Heart left ventricle (tissue), 16 donors: ENCODE data around the gene NIM1K. TPM values are rescaled to one million over a fixed set of nuclear protein-coding genes. Genes with fewer than 3 reads are reported as not detected.
A peak's percentile ranks its signal among the peaks of the same experiment; 100 is the strongest.
"Not testable (repeated sequence)": the region's sequence is repeated elsewhere in the genome, so short reads cannot be mapped to it uniquely, and the experiment has no call there.

ENCODE experiments used
- ATAC-seq, 4 donors: fragments of 200-7000 bp; cut with Tn5 transposase; one replicate each; pipeline ENCODE4 v1.9.1; 2020 to 2022; ENCODE audit warnings: moderate library complexity in 4 of 4, mild to moderate bottlenecking in 3 of 4, moderate number of reproducible peaks in 1 of 4
- DNase-seq, 5 donors: peaks; one replicate each; pipeline ENCODE4 v3.0.0-alpha.2; 2020
- H3K27ac ChIP-seq, 12 donors: fragments of 200-600 bp; sonication (generic) in 4 of 12; one replicate each; pipeline versions ENCODE4 v1.5.0 to v1.8.0; 2016 to 2022; ENCODE audit warnings: mild to moderate bottlenecking in 2 of 12
- H3K27me3 ChIP-seq, 9 donors: fragments of 200-600 bp; sonication (generic) in 2 of 9; one replicate each; pipeline versions ENCODE4 v1.5.1 to v1.8.0; 2016 to 2022; ENCODE audit warnings: mild to moderate bottlenecking in 3 of 9
- H3K36me3 ChIP-seq, 9 donors: fragments of 200-600 bp; sonication (generic) in 2 of 9; one replicate each; pipeline versions ENCODE4 v1.5.0 to v1.8.0; 2018 to 2022; ENCODE audit warnings: mild to moderate bottlenecking in 2 of 9
- H3K4me1 ChIP-seq, 12 donors: fragments of 200-600 bp; sonication (generic) in 4 of 12; one replicate each; pipeline versions ENCODE4 v1.5.0 to v1.8.0; 2016 to 2022; ENCODE audit warnings: mild to moderate bottlenecking in 3 of 12
- H3K4me3 ChIP-seq, 12 donors: fragments of 200-600 bp; sonication (generic) in 4 of 12; one replicate each; pipeline versions ENCODE4 v1.5.0 to v1.8.0; 2017 to 2022; ENCODE audit warnings: mild to moderate bottlenecking in 9 of 12, moderate library complexity in 4 of 12
- H3K9me3 ChIP-seq, 12 donors: fragments of 200-600 bp; sonication (generic) in 4 of 12; one replicate each; pipeline versions ENCODE4 v1.5.0 to v1.8.0; 2016 to 2022; ENCODE audit warnings: mild to moderate bottlenecking in 1 of 12
- POLR2A ChIP-seq, 2 donors: fragments of 450-650 bp; IDR thresholded peaks; one replicate each; pipeline ENCODE4 v1.6.1; 2017; ENCODE audit warnings: antibody characterized with exemption in 2 of 2, mild to moderate bottlenecking in 2 of 2, moderate library complexity in 2 of 2
- WGBS, 4 donors: extraction: QIAGEN DNeasy Blood & Tissue Kit in 2 of 4; methylation state at CpG; one replicate each; pipeline versions ENCODE4 v1.1.5 to v1.1.7; 2013 to 2018; 5-methylcytosine and 5-hydroxymethylcytosine counted together
- intact Hi-C, 10 donors: fragments of 100-400 bp; cut with DNase I; formaldehyde crosslinking; loops; one replicate each; pipeline versions ENCODE4 v1.11.1 to v1.14.2; 2022
- polyA plus RNA-seq, 2 donors: library from polyadenylated mRNA; stranded (reverse); fragments of 200-250 nt; gene quantifications; one replicate each; pipeline ENCODE4 v1.2.3, GENCODE V29; 2013
- total RNA-seq, 9 donors: library from RNA; depleted of rRNA in 2 of 9; stranded (reverse); fragments of >200 nt in 2 of 9; fragmentation: NEBNext Ultra II Directional in 3 of 9; extraction: Animal tissue kit (Norgen Biotek cat#: 25700) in 3 of 9; gene quantifications; one replicate each; pipeline versions ENCODE4 v1.1.0 to v1.2.4, GENCODE V29; 2016 to 2023
- TF ChIP-seq, protein P1 (sequence below), 12 donors: fragments of 200-600 bp; sonication (generic) in 4 of 12; IDR thresholded peaks; one replicate each; pipeline versions ENCODE4 v1.5.0 to v1.8.0; 2018 to 2022; ENCODE audit warnings: antibody characterized with exemption in 12 of 12, mild to moderate bottlenecking in 5 of 12
- donor health status: ischemic (EF 13 %, LVEDD 7.1; RV severe dilation, severe dysfunction).
- donor health status: healthy with polysubstance abuse.
- donor health status: DM: no; HTN: yes; CAD: no.
- donor health status: DM: no; HTN: no; CAD: no.
- donor health status: ischemic (EF 25% LVEDD 6.9; RV normal size, moderate dysfunction).
- donor health status: ischemic (EF 25% LVEDD 5.7; RV mildly dilated, moderate dysfunction).
- donor health status: healthy.
- donor health status: DM: yes; HTN: yes; CAD: no.
- donor health status: ischemic (EF 35%, LVEDD 5.7; RV mildly dilated, moderate dysfunction).
- donor health status: nonischemic (EF 11% LVEDD 7.7; RV severe dilation, severe dysfunction).
- donor health status: DM: yes; HTN: yes; CAD: no.
- donor health status: PGD.
- donor health status: ischemic (EF 29% LVEDD 5.4; RV normal size, mild dysfunction).
- donor health status: nonischemic (EF 23%, LVEDD 6.1; RV moderate dilation, normal function).

NIM1K gene
- total and polyA plus RNA-seq, 11 donors = 0.11 to 1.4 (median 0.44) TPM; not detected in 2

DNA sequence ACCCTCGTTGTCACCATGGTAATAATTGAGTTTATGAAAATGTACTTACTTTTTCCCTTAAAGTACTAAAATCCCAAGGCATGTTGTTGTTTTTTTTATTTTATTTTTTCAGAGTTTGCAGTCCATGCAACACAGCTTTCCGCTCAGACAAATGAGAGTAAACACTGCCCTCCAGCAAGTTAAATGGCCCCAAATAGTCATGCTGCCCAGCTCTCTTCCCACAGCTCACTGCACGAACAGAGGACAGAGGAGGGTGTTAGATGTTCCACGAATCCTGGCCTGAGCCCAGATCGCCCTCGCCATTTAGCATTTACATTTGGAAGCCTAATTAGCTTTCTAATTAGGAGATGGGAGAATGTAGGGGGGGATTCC lies 1.9 kb downstream of the NIM1K start:
- Histone ChIP-seq H3K27me3 (peaks cover 0 to 19% (median 0%) of the 10 kb centered on the region in 9 donors), H3K36me3 (no peaks in the 10 kb centered on the region), H3K27ac (no peak overlapping the region), H3K4me3 (peak overlapping the region in 7 of 12 donors; percentile 58 to 71 (median 63)), H3K4me1 (peaks cover 0 to 30% (median 17%) of the 10 kb centered on the region in 12 donors), H3K9me3 (no peaks in the 10 kb centered on the region)
- intact Hi-C loops = loop anchor here in 1 of 10 donors (5.0 kb wide), 1 partner anchor 72 kb away; the partner anchor contains the start of gene ZNF131
- no peak for ATAC-seq
- WGBS, 4 donors = 30 to 41% (median 33%) methylated on average over 6 of the region's 6 CpGs
- TF ChIP-seq POLR2A (IDR thresholded peaks at IDR 0.05) = no peak
- TF ChIP-seq, protein P1, sequence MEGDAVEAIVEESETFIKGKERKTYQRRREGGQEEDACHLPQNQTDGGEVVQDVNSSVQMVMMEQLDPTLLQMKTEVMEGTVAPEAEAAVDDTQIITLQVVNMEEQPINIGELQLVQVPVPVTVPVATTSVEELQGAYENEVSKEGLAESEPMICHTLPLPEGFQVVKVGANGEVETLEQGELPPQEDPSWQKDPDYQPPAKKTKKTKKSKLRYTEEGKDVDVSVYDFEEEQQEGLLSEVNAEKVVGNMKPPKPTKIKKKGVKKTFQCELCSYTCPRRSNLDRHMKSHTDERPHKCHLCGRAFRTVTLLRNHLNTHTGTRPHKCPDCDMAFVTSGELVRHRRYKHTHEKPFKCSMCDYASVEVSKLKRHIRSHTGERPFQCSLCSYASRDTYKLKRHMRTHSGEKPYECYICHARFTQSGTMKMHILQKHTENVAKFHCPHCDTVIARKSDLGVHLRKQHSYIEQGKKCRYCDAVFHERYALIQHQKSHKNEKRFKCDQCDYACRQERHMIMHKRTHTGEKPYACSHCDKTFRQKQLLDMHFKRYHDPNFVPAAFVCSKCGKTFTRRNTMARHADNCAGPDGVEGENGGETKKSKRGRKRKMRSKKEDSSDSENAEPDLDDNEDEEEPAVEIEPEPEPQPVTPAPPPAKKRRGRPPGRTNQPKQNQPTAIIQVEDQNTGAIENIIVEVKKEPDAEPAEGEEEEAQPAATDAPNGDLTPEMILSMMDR (IDR thresholded peaks at IDR 0.05) = no peak
- DNase-seq = no peak

DNA sequence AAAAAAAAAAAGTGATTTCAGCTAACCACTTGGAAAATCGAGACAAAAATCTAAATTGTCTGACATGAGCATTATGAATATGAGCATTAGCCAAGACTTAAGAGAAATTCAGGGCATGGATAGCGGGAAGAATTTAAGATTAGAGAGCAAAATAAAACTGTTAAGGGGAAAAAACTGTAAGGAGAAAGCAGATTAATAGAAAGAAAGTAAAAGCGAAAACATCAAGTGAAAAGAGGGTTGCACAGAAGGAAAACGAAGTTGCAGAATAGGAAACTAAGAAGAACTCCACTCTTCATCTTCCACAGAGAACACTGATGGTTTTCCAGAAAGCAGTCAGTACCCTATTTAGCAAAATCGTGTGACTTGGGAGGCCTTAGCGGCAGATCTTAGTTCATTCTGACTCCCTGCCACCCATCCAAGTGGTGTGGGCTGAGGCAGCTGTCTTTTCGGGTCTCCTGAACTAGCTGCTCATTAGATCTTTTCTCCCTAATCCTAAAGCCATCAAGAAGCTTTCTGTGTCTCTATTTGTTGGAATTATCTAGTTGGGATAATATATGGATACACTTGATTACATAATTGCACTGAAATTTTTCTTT lies 3.7 kb downstream of the NIM1K start:
- DNase-seq (no peak), ATAC-seq (no peak)
- H3K27me3 ChIP-seq = peaks cover 0 to 19% (median 0%) of the 10 kb centered on the region in 9 donors
- H3K27ac ChIP-seq = no peak overlapping the region
- no peaks in the 10 kb centered on the region for H3K36me3 ChIP-seq
- no peak overlapping the region for H3K4me3 ChIP-seq
- TF ChIP-seq, protein P1 (IDR thresholded peaks at IDR 0.05) = no peak
- no peak for TF ChIP-seq POLR2A (IDR thresholded peaks at IDR 0.05)
- peaks cover 0 to 30% (median 17%) of the 10 kb centered on the region in 12 donors for H3K4me1 ChIP-seq
- no peaks in the 10 kb centered on the region for H3K9me3 ChIP-seq
- WGBS, 4 donors = 77 to 83% (median 80%) methylated on average over 7 of the region's 7 CpGs
- intact Hi-C loops = no loop called here

DNA sequence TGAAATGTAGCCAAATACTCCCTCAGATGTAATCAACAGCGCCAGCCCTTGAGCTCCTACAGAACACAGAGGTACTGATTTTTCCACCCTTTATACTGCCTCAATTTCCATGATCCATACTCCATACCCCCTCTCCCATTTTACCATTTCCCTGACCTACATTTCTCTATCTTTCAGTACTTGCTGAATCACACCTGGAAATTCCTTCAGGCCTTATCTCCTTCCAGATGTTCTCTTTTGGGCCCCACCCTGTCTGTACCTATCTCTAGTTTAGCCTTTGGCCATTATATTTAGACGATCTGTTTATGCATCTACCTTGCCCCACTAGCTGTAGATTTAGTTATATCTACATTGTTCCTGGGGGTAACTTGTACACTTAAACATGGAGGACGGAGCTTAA lies 5.5 kb downstream of the NIM1K start:
- Histone ChIP-seq H3K9me3 (no peaks in the 10 kb centered on the region), H3K4me3 (no peak overlapping the region), H3K4me1 (peaks cover 0 to 15% (median 8%) of the 10 kb centered on the region in 12 donors), H3K36me3 (no peaks in the 10 kb centered on the region), H3K27me3 (peaks cover 0 to 5% (median 0%) of the 10 kb centered on the region in 9 donors), H3K27ac (no peak overlapping the region)
- ATAC-seq (no peak), DNase-seq (no peak)
- intact Hi-C loops = no loop called here
- TF ChIP-seq POLR2A (IDR thresholded peaks at IDR 0.05) = no peak
- TF ChIP-seq, protein P1 (IDR thresholded peaks at IDR 0.05) = no peak
- WGBS, 4 donors = 60 to 64% (median 62%) methylated on average over 3 of the region's 3 CpGs

DNA sequence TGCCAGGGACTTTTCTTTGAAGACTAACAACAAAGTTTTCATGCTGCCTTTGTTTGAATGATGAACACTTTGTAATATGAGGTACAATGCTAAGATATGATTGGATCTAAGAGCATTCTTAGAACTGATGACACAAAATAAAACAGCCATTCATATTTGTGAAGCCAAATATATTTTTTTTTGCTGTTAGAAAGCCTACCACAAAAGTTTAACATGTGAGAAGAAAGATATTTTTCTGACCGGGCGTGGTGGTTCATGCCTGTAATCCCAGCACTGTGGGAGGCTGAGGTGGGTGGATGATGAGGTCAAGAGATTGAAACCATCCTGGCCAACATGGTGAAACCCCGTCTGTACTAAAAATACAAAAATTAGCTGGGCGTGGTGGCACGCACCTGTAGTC lies 9.4 kb downstream of the NIM1K start:
- H3K27me3 ChIP-seq, H3K4me1 ChIP-seq, H3K27ac ChIP-seq, H3K4me3 ChIP-seq, DNase-seq, H3K36me3 ChIP-seq, H3K9me3 ChIP-seq, intact Hi-C loops, ATAC-seq: not testable (repeated sequence)
- 87 to 93% (median 90%) methylated on average over 5 of the region's 5 CpGs for WGBS, 4 donors

DNA sequence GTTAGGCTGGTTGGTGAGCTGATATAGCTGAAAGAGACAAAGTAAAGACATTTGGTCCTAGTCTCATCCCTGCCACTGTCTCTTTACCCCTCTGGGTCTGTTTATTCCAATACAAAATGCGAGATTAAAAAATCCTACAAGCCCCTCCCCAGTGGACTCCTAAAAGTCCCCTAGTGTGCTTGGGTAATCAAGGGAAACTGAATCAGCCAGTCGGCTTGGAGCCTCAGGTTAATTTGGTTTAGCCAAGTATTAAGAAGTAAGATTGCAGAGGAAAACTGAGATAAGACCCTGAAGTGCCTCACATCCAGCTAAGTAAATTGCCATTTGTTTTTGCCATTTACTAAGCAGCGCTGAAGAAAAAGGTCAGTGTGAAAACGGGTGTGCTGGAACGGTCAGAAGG lies 10.4 kb downstream of the NIM1K start:
- H3K27me3 ChIP-seq = no peaks in the 10 kb centered on the region
- DNase-seq (no peak), ATAC-seq (no peak)
- H3K4me3 ChIP-seq = no peak overlapping the region
- no peak overlapping the region for H3K27ac ChIP-seq
- TF ChIP-seq, protein P1 (IDR thresholded peaks at IDR 0.05) = no peak
- no peak for TF ChIP-seq POLR2A (IDR thresholded peaks at IDR 0.05)
- intact Hi-C loops = no loop called here
- H3K36me3 ChIP-seq = no peaks in the 10 kb centered on the region
- 55 to 68% (median 61%) methylated on average over 5 of the region's 5 CpGs for WGBS, 4 donors
- H3K4me1 ChIP-seq = no peaks in the 10 kb centered on the region
- H3K9me3 ChIP-seq = no peaks in the 10 kb centered on the region
